Activated naive CD8-positive, alpha-beta T cell treated with anti-CD3 and anti-CD28 coated beads, Interleukin-2, amount 10 ng/mL, durations not matched to agents 7 days and 5 days (primary cell): Measurements from ENCODE around the gene SEMA3C. TPM values are rescaled to one million over a fixed set of nuclear protein-coding genes. Genes with fewer than 3 reads are reported as not detected.

Experiments used
- ATAC-seq: fragments of 150-1000 bp; cut with Tn5 transposase; one replicate; pipeline ENCODE4 v1.10.0; 2021; ENCODE audit warnings: low read depth, moderate library complexity
- POLR2A ChIA-PET: fragments of 350-600 bp; sonication (Branson Sonifier 250); formaldehyde crosslinking; loops from one replicate; lab custom pipeline; 2021; ENCODE audit warnings: antibody characterized with exemption; lab: Charles Lee
- DNase-seq: peaks from one replicate; pipeline ENCODE4 v3.0.0; 2021
- H3K27ac Mint-ChIP-seq: one replicate; pipeline ENCODE4 v1.8.0; 2022; ENCODE audit warnings: mild to moderate bottlenecking, mixed read lengths
- H3K27me3 Mint-ChIP-seq: one replicate; pipeline ENCODE4 v1.8.0; 2022; ENCODE audit warnings: mild to moderate bottlenecking, moderate library complexity, mixed read lengths
- H3K36me3 Mint-ChIP-seq: one replicate; pipeline ENCODE4 v1.8.0; 2021; ENCODE audit warnings: mild to moderate bottlenecking, mixed read lengths
- H3K4me1 Mint-ChIP-seq: one replicate; pipeline ENCODE4 v1.8.0; 2021; ENCODE audit warnings: mixed read lengths
- H3K4me3 Mint-ChIP-seq: one replicate; pipeline ENCODE4 v1.8.0; 2022; ENCODE audit warnings: mild to moderate bottlenecking, moderate library complexity, mixed read lengths
- H3K9me3 Mint-ChIP-seq: one replicate; pipeline ENCODE4 v1.8.0; 2021; ENCODE audit warnings: mixed read lengths
- total RNA-seq, 2 experiments: library from RNA; stranded (reverse); gene quantifications; one replicate each; pipeline ENCODE4 v1.2.3, GENCODE V29; 2021

The SEMA3C gene
- total RNA-seq, 2 experiments from 2014 or later, result 0.11 to 0.30 TPM

DNA sequence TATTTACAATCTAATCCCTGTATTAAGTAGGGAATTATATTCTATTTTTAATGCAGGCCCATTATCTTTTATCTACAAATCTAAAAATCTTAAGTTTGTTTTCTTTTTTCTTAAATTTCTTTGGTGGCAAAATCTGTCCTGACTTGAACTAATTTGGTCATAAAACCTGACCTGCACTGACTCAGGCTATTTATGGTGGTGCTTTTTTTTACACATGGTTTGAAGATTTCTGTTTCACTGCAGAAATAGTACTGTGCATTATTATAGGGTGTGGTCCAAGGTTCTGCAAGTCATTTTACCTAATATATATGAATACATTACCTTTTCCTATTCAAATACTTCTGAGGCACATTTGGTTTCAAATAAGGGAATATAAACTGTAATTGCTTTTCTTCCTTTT lies 143.4 kb downstream of the SEMA3C start:
- no peaks in the 10 kb centered on the region for H3K4me1 Mint-ChIP-seq
- POLR2A ChIA-PET, result no interaction called here
- no peaks in the 10 kb centered on the region for H3K27me3 Mint-ChIP-seq
- ATAC-seq, result no peak
- no peak overlapping the region for H3K4me3 Mint-ChIP-seq
- no peaks in the 10 kb centered on the region for H3K36me3 Mint-ChIP-seq
- DNase-seq, result no peak
- no peak overlapping the region for H3K27ac Mint-ChIP-seq
- no peaks in the 10 kb centered on the region for H3K9me3 Mint-ChIP-seq

DNA sequence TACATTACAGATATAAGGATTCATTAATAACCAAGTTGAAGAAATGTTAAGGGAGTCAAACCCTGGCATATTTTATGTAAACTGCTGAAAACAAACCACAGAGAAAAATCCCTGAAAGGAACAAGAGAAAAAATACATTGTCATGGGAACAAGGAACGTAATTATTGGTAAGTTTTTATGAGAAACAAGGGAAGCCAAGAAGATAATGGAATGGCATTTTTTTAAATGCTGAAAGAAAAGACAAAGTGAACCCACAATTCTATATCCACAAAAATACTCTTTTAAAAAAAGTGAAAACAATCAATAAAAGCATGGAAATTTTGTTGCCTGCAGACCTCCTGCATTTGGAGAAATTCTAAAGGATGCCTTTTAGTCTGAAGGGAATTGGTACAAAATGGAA lies 144.0 kb downstream of the SEMA3C start:
- Mint-ChIP-seq H3K27ac (no peak overlapping the region), H3K9me3 (no peaks in the 10 kb centered on the region), H3K4me1 (no peaks in the 10 kb centered on the region), H3K4me3 (no peak overlapping the region), H3K36me3 (no peaks in the 10 kb centered on the region), H3K27me3 (no peaks in the 10 kb centered on the region)
- DNase-seq (no peak), ATAC-seq (no peak)
- POLR2A ChIA-PET, result no interaction called here

DNA sequence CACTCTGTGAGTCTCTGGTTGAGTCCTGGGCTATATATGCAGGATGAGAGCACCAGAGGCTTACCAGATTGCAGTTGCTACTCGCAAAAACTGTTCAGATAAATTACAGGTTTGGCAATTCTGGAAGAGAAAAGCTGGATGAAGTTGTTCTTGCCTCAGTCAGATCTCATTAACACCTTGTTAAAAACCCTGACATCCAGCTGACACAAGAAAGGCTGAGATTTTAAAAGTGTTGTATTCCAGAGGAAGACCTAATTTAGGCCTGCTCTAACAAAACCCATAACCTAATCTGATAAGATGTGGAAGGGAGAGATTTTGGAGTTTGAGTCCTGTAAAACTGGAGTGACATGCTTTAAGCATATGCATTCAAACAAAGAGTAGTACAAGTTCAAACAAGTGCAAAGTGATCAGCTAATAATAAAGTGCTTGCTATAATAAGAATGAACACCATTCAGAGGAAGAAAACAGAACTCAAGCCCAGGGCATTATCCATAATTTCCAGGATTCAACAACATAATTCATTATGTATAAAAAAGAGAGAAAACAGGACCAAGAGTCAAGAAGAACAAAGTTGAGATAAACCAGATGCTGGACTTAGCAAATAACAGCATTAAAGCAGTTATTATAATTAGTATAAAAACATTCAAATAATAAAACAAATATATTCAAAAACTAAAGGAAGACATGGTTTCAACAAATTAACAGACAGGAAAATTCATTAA lies 144.9 kb downstream of the SEMA3C start:
- no peak for ATAC-seq
- no peaks in the 10 kb centered on the region for H3K4me1 Mint-ChIP-seq
- H3K27ac Mint-ChIP-seq, result no peak overlapping the region

DNA sequence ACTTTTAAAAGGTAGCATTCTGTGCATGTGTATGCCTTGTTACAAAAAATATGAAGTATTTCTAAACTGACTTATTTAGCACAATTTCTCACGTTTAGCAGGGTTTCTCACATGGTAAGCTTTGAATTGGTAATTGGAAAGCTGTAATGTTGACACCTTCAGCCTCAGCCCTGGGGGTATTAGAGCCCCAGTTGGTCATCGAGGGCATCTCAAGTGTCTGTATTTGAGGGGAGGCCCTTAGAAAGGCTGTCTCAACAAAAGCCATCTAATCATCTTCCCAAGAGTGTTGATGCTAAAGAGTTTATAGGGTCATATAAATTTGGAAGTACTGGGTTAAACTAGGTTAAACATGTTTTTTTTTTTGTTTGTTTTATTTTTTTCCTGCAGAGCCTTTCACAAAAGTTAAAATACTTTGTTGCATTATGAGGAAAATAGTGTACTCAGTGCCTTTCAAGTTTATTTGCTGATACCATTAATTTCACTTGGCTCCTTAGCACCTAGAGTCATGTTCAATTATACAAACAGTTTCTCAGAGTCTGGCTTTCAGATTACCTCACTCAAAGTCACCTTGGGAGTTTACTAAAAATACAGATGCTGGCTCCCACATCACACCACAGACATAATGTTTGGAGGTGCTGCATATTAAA lies 146.4 kb downstream of the SEMA3C start:
- DNase-seq (no peak), ATAC-seq (no peak)
- no peaks in the 10 kb centered on the region for H3K9me3 Mint-ChIP-seq
- H3K4me3 Mint-ChIP-seq, result no peak overlapping the region
- H3K27me3 Mint-ChIP-seq, result no peaks in the 10 kb centered on the region
- H3K4me1 Mint-ChIP-seq, result no peaks in the 10 kb centered on the region
- no peak overlapping the region for H3K27ac Mint-ChIP-seq
- no peaks in the 10 kb centered on the region for H3K36me3 Mint-ChIP-seq
- POLR2A ChIA-PET, result no interaction called here

More for the DNA sequence above, 144.9 kb downstream of the SEMA3C start:
- no peaks in the 10 kb centered on the region for H3K9me3 Mint-ChIP-seq
- DNase-seq, result no peak
- H3K36me3 Mint-ChIP-seq, result no peaks in the 10 kb centered on the region
- POLR2A ChIA-PET, result no interaction called here
- H3K4me3 Mint-ChIP-seq, result no peak overlapping the region
- H3K27me3 Mint-ChIP-seq, result no peaks in the 10 kb centered on the region

DNA sequence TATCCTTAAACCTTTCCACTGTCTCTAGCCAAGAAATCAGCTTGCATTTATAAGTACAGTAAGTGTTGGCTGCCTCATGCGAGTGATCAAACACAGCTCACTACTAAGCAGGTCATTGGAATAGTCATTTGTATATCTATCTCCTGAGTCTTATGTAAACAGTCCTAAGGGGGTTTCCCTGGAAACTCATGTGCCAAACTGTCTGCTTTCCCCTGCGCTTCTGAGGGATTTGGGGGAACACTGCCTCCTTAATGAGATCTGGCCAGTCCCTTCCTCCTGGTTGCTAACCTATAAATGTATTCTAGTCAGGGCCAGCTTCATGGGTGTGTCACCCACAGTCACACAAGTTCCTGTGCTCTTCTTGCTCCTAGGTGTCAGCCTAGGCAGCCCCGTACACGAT lies 147.3 kb downstream of the SEMA3C start:
- H3K4me1 Mint-ChIP-seq, result no peaks in the 10 kb centered on the region
- H3K36me3 Mint-ChIP-seq, result no peaks in the 10 kb centered on the region
- ATAC-seq (no peak), DNase-seq (no peak)
- no peaks in the 10 kb centered on the region for H3K9me3 Mint-ChIP-seq
- no peaks in the 10 kb centered on the region for H3K27me3 Mint-ChIP-seq
- no peak overlapping the region for H3K27ac Mint-ChIP-seq
- POLR2A ChIA-PET, result no interaction called here
- H3K4me3 Mint-ChIP-seq, result no peak overlapping the region

DNA sequence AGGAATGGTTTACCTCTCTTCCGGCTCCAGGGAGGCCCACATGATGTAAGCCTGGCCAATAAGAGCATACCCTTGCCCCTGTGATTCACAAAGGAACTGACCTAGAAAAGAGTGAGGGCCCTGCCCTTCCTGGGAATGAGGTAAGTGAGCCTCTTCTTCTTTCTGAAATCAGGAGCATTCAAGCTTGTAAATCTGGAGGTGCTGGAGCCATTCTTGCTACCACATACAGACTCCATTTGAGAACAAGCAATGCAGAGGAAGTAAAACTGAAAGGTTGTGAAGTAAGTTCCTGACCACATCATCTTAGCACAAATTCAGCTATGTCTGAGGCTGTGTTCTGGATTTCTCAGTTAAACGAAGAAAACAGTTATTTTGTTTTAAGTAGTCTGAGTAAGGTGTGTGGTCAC lies 148.2 kb downstream of the SEMA3C start:
- no peak for DNase-seq
- H3K9me3 Mint-ChIP-seq, result no peaks in the 10 kb centered on the region
- no peaks in the 10 kb centered on the region for H3K36me3 Mint-ChIP-seq
- ATAC-seq, result no peak
- H3K27me3 Mint-ChIP-seq, result no peaks in the 10 kb centered on the region
- no peak overlapping the region for H3K4me3 Mint-ChIP-seq
- no peaks in the 10 kb centered on the region for H3K4me1 Mint-ChIP-seq
- POLR2A ChIA-PET, result no interaction called here
- H3K27ac Mint-ChIP-seq, result no peak overlapping the region

DNA sequence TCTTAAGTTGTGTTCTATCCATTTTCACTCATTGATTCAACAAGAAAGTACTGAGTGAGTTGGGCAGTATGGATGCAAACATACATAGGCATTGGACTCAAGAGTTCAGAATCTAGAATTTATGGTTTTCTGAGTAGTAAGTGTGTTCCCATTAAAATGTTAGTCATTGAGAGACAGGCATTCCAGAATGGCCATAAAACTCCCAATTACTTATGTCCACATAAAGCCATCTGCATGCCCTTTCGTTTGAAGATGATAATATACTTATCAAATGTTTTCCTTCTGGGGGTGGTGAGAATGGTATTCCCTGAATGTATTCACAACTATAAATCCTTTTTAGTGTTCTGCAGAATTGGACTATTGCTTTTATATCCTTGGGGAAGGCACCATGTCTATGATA lies 148.8 kb downstream of the SEMA3C start:
- ATAC-seq (no peak), DNase-seq (no peak)
- Mint-ChIP-seq H3K9me3 (no peaks in the 10 kb centered on the region), H3K36me3 (no peaks in the 10 kb centered on the region), H3K4me3 (no peak overlapping the region), H3K27me3 (no peaks in the 10 kb centered on the region), H3K27ac (no peak overlapping the region), H3K4me1 (no peaks in the 10 kb centered on the region)
- POLR2A ChIA-PET, result no interaction called here

DNA sequence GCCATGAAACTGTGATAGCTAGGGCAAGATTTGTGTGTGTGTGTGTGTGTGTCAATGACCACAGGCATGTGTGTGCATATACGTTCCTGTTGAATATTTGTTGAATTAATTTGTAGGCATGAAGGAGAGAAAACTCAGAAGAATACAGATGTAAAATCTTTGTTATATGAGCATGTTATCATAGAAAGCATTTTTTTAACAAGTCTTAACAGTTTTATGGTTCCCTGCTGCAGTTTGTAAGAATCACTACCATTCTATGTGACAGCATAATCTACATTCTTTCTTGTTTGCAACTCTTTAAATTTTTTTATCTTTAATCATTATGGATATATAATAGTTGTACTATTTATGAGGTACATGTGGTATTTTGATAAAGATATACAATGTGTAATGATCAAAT lies 150.1 kb downstream of the SEMA3C start:
- Mint-ChIP-seq H3K9me3 (no peaks in the 10 kb centered on the region), H3K36me3 (no peaks in the 10 kb centered on the region), H3K4me3 (no peak overlapping the region), H3K4me1 (no peaks in the 10 kb centered on the region), H3K27ac (no peak overlapping the region), H3K27me3 (no peaks in the 10 kb centered on the region)
- no peak for ATAC-seq
- no peak for DNase-seq
- POLR2A ChIA-PET, result no interaction called here

DNA sequence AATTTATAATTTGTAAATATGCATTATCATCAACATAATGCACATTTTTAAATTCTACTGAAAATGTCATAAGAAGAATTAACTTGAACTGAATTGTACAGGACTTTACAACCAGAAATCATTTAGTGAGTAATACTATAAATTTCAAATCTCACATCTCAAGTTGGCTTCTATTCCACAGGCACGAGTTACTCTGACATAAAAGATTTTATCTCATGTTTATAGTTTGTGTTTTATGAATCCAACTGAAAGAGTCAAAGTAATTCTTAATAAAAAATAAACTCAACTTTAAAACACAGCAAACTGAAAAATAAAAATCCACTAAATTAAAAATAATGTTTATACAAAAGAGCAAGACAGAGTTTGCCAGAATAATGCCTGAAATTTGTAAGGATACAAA lies 151.2 kb downstream of the SEMA3C start:
- POLR2A ChIA-PET, result no interaction called here
- Mint-ChIP-seq H3K4me1 (no peaks in the 10 kb centered on the region), H3K4me3 (no peak overlapping the region), H3K9me3 (no peaks in the 10 kb centered on the region), H3K36me3 (no peaks in the 10 kb centered on the region), H3K27me3 (no peaks in the 10 kb centered on the region), H3K27ac (no peak overlapping the region)
- ATAC-seq (no peak), DNase-seq (no peak)

DNA sequence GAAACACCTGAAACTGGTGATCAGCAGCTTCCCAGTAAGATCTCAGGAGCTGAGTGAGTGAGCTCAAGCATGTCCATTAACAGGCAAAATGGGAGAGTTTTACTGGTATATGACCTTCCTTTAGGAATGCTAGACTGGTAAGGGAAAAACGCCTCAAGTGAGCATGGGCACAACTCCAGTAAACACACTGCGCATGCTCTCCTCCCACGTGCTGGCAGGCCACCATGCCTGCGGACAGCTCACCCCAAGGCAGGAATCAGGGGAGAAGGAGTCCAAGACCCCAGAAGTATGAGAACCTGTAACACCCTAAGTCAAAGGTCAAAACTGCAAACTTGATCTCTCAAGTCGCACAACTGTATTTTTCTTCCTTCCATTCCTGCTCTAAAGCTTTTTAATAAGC lies 152.1 kb downstream of the SEMA3C start:
- H3K4me1 Mint-ChIP-seq, result no peaks in the 10 kb centered on the region
- POLR2A ChIA-PET, result no interaction called here
- no peak overlapping the region for H3K27ac Mint-ChIP-seq
- no peaks in the 10 kb centered on the region for H3K9me3 Mint-ChIP-seq
- no peak overlapping the region for H3K4me3 Mint-ChIP-seq
- ATAC-seq, result no peak
- no peak for DNase-seq
- H3K36me3 Mint-ChIP-seq, result no peaks in the 10 kb centered on the region
- H3K27me3 Mint-ChIP-seq, result no peaks in the 10 kb centered on the region

DNA sequence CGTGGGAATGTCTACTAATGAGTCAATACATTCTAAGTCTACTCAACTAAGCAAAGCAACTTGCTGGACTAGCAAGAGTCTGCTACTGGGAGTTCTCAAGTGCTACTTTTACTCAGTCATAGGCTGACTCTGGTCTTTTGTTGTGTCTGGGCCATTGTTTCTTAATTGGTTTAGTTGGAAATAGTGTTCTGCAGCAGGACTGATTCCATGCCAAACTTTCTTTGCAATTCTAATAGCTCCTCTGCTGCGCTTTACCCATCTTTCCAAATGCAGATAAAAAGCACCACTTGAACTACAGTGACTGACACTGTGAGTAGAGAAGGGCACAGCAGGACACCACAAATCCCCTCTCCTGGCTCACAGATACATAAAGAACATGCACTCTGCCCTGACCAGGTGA lies 154.7 kb downstream of the SEMA3C start:
- Mint-ChIP-seq H3K4me3 (no peak overlapping the region), H3K4me1 (no peaks in the 10 kb centered on the region), H3K27ac (no peak overlapping the region), H3K27me3 (no peaks in the 10 kb centered on the region), H3K9me3 (no peaks in the 10 kb centered on the region), H3K36me3 (no peaks in the 10 kb centered on the region)
- no peak for ATAC-seq
- POLR2A ChIA-PET, result no interaction called here
- no peak for DNase-seq

DNA sequence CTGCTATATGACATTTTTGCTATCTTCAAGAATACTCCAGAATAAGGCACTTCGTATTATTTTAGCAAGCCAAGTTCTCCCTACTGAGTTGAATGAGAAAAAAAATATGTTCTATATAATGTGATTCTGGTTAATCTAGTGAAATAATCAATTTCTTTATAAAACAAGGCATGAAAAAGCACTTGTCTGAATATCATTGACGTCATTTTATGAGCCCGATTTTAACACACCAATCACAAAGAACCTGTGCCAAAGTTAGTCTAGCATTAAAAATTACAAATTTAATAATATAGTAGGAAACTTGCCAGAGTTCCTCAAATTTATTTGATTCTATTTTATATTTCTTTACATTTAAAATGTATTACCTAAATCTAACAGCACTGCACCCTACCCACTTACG lies 155.1 kb downstream of the SEMA3C start:
- H3K4me1 Mint-ChIP-seq, result no peaks in the 10 kb centered on the region
- no peaks in the 10 kb centered on the region for H3K9me3 Mint-ChIP-seq
- no peaks in the 10 kb centered on the region for H3K36me3 Mint-ChIP-seq
- DNase-seq, result no peak
- H3K27ac Mint-ChIP-seq, result no peak overlapping the region
- H3K4me3 Mint-ChIP-seq, result no peak overlapping the region
- POLR2A ChIA-PET, result no interaction called here
- ATAC-seq, result no peak
- H3K27me3 Mint-ChIP-seq, result no peaks in the 10 kb centered on the region

DNA sequence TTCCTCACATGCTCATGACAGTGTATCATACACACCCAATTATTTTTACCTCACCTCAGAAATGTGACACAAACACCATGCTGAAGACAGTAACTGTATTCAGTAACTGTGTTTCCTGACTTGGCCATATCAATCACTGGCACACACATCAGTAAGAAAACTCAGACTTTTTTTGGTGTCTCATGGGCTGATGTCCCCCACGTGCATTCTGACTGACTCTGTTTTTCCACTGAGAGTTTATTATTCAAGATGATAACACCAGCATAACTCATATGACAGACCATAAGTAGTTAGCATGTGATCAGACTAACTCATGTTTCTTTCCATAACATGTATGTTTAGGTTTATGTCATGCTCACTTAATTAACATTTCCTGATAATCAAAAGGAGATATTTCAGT lies 155.6 kb downstream of the SEMA3C start:
- no peaks in the 10 kb centered on the region for H3K27me3 Mint-ChIP-seq
- no peak overlapping the region for H3K4me3 Mint-ChIP-seq
- DNase-seq (no peak), ATAC-seq (no peak)
- H3K27ac Mint-ChIP-seq, result no peak overlapping the region
- H3K4me1 Mint-ChIP-seq, result no peaks in the 10 kb centered on the region
- no peaks in the 10 kb centered on the region for H3K36me3 Mint-ChIP-seq
- POLR2A ChIA-PET, result no interaction called here
- H3K9me3 Mint-ChIP-seq, result no peaks in the 10 kb centered on the region

DNA sequence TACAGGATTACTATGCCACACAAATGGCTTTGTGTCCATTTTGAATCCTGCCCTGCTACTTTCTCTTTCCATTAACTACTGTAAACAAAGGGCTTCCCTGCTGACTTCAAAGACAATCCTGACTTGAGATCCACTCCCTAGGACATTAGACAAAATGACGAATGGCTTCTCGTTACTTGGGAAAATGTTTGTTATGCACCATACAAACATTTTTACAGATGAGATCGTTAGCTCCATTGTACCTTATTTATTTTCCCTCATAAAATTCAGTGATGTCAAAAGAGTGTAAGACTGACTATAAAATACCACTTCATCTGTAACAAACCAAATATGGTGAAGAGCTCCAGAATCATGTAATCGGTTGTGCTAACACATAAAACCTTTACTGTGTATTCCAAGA lies 158.6 kb downstream of the SEMA3C start:
- Mint-ChIP-seq H3K36me3 (no peaks in the 10 kb centered on the region), H3K27ac (no peak overlapping the region), H3K9me3 (no peaks in the 10 kb centered on the region), H3K4me1 (no peaks in the 10 kb centered on the region), H3K27me3 (no peaks in the 10 kb centered on the region), H3K4me3 (no peak overlapping the region)
- ATAC-seq (no peak), DNase-seq (no peak)
- POLR2A ChIA-PET, result no interaction called here
